Nephron progenitor cell (in vitro differentiated cells): ENCODE measurements around the gene HEXIM1.

Experiments used
- DNase-seq: peaks from one replicate; pipeline ENCODE4 v3.0.0; 2021
- H3K27ac Mint-ChIP-seq: 2 replicates; pipeline ENCODE4 v1.8.0; 2021; ENCODE audit warnings: mild to moderate bottlenecking, moderate library complexity, mixed read lengths
- H3K27me3 Mint-ChIP-seq: 2 replicates; pipeline ENCODE4 v1.8.0; 2021; ENCODE audit warnings: mild to moderate bottlenecking, low read depth, mixed read lengths; ENCODE audit not compliant: poor library complexity
- H3K36me3 Mint-ChIP-seq: 2 replicates; pipeline ENCODE4 v1.8.0; 2021; ENCODE audit warnings: low read depth, mixed read lengths
- H3K4me1 Mint-ChIP-seq: 2 replicates; pipeline ENCODE4 v1.8.0; 2021; ENCODE audit warnings: mixed read lengths
- H3K4me3 Mint-ChIP-seq: 2 replicates; pipeline ENCODE4 v1.8.0; 2021; ENCODE audit warnings: mild to moderate bottlenecking, moderate library complexity, mixed read lengths
- H3K9me3 Mint-ChIP-seq: 2 replicates; pipeline ENCODE4 v1.8.0; 2021; ENCODE audit warnings: mild to moderate bottlenecking, moderate library complexity, mixed read lengths
- CTCF ChIP-seq: fragments of 200-600 bp; sonication (generic); IDR thresholded peaks from 2 replicates; pipeline ENCODE4 v1.5.0; 2021; ENCODE audit warnings: antibody characterized with exemption

Gene HEXIM1

GRCh38 chr17:45184144-45184543 is 35.9 kb downstream of the HEXIM1 start:
- no peak overlapping the region for H3K27ac Mint-ChIP-seq
- no peak overlapping the region for H3K4me3 Mint-ChIP-seq
- DNase-seq: no peak
- peaks cover 15% of the 10 kb centered on the region for H3K4me1 Mint-ChIP-seq
- no peaks in the 10 kb centered on the region for H3K9me3 Mint-ChIP-seq
- no peaks in the 10 kb centered on the region for H3K36me3 Mint-ChIP-seq
- TF ChIP-seq CTCF: no peak
- H3K27me3 Mint-ChIP-seq: no peaks in the 10 kb centered on the region

GRCh38 chr17:45186801-45187354 is 38.6 kb downstream of the HEXIM1 start:
- Mint-ChIP-seq H3K9me3 (peaks cover 3% of the 10 kb centered on the region), H3K36me3 (no peaks in the 10 kb centered on the region), H3K27ac (no peak overlapping the region), H3K4me3 (no peak overlapping the region), H3K4me1 (peaks cover 16% of the 10 kb centered on the region), H3K27me3 (no peaks in the 10 kb centered on the region)
- no peak for DNase-seq
- no peak for TF ChIP-seq CTCF

DNA sequence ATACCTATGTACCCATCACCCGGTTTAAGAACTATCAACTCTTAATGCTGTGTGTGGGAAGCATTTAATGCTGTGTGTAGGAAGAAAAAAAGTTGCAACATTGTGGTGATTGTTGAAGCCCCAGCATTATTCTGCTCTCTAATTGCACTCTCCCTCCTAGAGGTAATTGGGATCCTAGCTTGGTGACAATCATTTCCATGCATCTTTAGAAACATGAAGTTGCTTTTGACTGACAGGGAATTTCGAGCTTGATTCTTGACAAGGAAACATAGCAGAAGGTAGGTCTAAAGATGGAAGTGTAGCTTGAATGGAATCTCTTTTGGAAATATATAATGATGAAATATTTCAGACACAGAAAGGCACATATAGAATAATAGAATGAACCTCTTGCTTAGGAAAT is 40.7 kb downstream of the HEXIM1 start:
- peaks cover 12% of the 10 kb centered on the region for H3K4me1 Mint-ChIP-seq
- H3K36me3 Mint-ChIP-seq: no peaks in the 10 kb centered on the region
- H3K27me3 Mint-ChIP-seq: no peaks in the 10 kb centered on the region
- no peak for TF ChIP-seq CTCF
- no peak overlapping the region for H3K4me3 Mint-ChIP-seq
- H3K27ac Mint-ChIP-seq: no peak overlapping the region
- DNase-seq: no peak
- H3K9me3 Mint-ChIP-seq: peaks cover 3% of the 10 kb centered on the region

GRCh38 chr17:45190503-45191255 is 42.4 kb downstream of the HEXIM1 start:
- TF ChIP-seq CTCF: no peak
- H3K9me3 Mint-ChIP-seq: peaks cover 3% of the 10 kb centered on the region
- peaks cover 10% of the 10 kb centered on the region for H3K4me1 Mint-ChIP-seq
- no peak for DNase-seq
- H3K4me3 Mint-ChIP-seq: no peak overlapping the region
- H3K27me3 Mint-ChIP-seq: no peaks in the 10 kb centered on the region
- H3K27ac Mint-ChIP-seq: no peak overlapping the region
- no peaks in the 10 kb centered on the region for H3K36me3 Mint-ChIP-seq

DNA sequence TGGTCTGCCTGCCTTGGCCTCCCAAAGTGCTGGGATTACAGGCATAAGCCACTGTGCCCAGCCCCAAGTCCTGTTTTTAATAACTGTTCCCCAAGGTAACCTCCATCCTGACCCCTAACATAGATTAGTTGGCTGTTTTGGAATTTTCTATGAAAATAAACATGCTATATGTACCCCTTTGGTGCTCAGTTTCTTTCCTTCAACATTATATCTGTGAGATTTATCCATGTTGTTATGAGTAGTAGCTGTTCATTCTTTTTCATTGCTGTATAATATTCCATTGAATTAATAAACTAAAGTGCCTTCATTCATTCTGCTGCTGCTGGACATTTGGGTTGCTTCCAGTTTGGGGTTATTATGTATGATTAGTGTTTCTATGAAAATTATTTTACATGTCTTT is 47.1 kb downstream of the HEXIM1 start:
- no peak for TF ChIP-seq CTCF
- peaks cover 32% of the 10 kb centered on the region for H3K4me1 Mint-ChIP-seq
- no peaks in the 10 kb centered on the region for H3K27me3 Mint-ChIP-seq
- no peak overlapping the region for H3K27ac Mint-ChIP-seq
- no peak for DNase-seq
- no peaks in the 10 kb centered on the region for H3K36me3 Mint-ChIP-seq
- no peaks in the 10 kb centered on the region for H3K9me3 Mint-ChIP-seq
- H3K4me3 Mint-ChIP-seq: no peak overlapping the region

DNA sequence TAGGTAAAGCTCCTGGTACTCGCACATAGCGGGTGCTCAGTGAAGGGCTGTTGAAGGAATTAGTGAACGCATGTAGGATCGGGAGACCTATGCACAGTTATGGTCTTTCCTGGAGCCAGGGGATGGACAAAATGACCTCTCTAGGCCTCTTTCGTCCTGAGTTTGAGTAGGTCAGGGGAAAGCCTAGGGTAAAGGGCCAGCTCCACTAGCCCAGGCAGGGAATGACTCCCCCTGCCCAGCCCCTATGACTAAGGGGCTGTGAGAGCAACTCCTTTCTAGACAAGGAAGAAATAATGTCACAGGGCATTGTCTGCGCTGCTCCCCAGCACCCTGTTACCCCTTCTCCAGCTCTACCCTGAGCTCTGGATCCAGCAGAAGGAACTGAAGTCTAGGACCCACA is 48.8 kb downstream of the HEXIM1 start:
- TF ChIP-seq CTCF: no peak
- peak overlapping the region; percentile 92 for H3K27ac Mint-ChIP-seq
- peaks cover 39% of the 10 kb centered on the region for H3K4me1 Mint-ChIP-seq
- no peaks in the 10 kb centered on the region for H3K27me3 Mint-ChIP-seq
- no peak for DNase-seq
- no peaks in the 10 kb centered on the region for H3K36me3 Mint-ChIP-seq
- H3K9me3 Mint-ChIP-seq: no peaks in the 10 kb centered on the region
- H3K4me3 Mint-ChIP-seq: no peak overlapping the region
